ENCODE results near the gene EIF2B5.
A peak's percentile ranks its signal among the peaks of the same experiment; 100 is the strongest.

EIF2B5 gene

GRCh38 chr3:184166671-184167070, 31.5 kb downstream of the EIF2B5 start:
- TF ChIP-seq, protein P1, sequence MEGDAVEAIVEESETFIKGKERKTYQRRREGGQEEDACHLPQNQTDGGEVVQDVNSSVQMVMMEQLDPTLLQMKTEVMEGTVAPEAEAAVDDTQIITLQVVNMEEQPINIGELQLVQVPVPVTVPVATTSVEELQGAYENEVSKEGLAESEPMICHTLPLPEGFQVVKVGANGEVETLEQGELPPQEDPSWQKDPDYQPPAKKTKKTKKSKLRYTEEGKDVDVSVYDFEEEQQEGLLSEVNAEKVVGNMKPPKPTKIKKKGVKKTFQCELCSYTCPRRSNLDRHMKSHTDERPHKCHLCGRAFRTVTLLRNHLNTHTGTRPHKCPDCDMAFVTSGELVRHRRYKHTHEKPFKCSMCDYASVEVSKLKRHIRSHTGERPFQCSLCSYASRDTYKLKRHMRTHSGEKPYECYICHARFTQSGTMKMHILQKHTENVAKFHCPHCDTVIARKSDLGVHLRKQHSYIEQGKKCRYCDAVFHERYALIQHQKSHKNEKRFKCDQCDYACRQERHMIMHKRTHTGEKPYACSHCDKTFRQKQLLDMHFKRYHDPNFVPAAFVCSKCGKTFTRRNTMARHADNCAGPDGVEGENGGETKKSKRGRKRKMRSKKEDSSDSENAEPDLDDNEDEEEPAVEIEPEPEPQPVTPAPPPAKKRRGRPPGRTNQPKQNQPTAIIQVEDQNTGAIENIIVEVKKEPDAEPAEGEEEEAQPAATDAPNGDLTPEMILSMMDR (IDR thresholded peaks at IDR 0.05) = no peak
- no peak for DNase-seq (ENCODE audit: low spot score)
- Histone ChIP-seq H3K27ac (no peak overlapping the region), H3K4me3 (no peak overlapping the region)

DNA sequence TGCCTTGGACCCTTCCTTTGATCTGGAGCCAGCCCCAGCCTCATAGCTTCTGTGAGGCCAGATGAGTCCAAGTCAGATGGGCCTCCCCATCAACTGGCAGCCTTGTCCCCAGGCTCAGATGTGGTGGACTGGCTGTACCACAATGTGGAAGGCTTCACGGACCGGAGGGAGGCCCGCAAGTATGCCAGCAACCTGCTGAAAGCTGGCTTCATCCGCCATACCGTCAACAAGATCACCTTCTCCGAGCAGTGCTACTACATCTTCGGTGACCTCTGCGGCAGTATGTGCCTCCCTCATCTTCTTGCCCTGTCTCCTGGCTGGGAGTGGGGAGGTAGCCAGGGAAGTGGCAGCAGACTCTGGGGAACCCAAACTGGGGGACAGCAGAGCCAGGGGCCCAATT, 32.6 kb downstream of the EIF2B5 start:
- TF ChIP-seq, protein P1 (IDR thresholded peaks at IDR 0.05) = no peak
- Histone ChIP-seq H3K27ac (peak overlapping the region in 1 of 2 donors; percentile 18), H3K4me3 (no peak overlapping the region)
- DNase-seq (ENCODE audit: low spot score) = no peak

DNA sequence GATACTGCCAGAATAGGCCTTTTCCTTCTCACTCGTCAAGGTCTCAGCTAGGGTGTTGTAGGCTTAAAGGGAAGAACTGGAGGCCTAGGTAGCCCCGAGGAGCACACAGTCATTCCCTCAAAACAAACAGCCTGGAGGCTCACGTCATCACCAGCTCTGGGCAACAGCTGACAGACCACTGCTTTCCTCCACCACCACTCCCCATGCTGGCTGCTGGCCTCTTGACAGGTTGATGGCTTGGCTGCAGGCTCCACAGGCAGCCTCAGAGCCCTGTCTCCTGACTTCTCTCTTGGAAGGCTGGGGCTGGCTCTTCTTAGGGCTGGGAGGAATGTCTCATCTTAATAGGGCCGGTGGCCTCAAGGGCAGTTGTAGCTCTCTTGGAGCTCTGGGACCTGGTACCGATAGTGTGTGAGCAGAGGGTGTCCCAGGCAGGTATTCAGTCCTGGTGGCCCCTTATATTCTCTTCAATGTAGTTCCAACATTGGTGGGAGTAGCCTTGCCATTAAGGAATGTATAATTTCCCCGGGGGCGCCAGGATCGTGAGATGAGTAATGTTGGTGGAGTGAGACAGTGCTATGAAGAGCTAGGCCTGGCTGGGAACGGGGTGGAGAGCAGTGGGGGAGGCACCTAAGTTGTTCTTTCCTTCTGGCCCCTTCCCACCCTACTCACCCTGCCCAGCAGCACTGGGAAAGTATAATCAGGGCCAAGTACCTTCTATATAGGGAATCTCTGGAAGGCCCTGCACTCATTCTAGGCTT, 33.4 kb downstream of the EIF2B5 start:
- no peak overlapping the region for H3K4me3 ChIP-seq
- DNase-seq (ENCODE audit: low spot score) = no peak
- peak overlapping the region in 1 of 2 donors; percentile 18 for H3K27ac ChIP-seq
- TF ChIP-seq, protein P1 (IDR thresholded peaks at IDR 0.05) = no peak

GRCh38 chr3:184169896-184170875, 35.0 kb downstream of the EIF2B5 start:
- Histone ChIP-seq H3K4me3 (no peak overlapping the region), H3K27ac (no peak overlapping the region)
- TF ChIP-seq, protein P1 (IDR thresholded peaks at IDR 0.05) = no peak
- no peak for DNase-seq (ENCODE audit: low spot score)

DNA sequence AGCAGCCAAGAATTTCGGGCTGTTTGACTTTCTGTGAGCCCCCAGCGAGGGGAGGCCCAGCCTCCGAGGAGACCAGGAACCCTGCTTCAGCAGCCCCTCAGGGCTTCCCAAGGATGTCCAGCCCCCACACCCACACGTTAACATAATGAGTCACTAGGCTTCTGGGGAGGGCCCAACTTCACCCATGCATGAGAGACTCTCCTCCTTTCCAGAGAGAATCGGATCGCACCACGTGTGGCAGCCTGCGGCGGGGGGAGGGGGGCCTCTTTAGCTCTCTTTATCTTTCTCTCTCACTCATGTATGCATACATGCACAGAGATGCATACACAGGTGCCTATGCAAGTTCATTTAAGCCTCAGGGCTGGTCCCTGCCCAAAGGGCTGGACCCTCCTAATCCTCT, 36.4 kb downstream of the EIF2B5 start:
- no peak overlapping the region for H3K4me3 ChIP-seq
- no peak overlapping the region for H3K27ac ChIP-seq
- TF ChIP-seq, protein P1 (IDR thresholded peaks at IDR 0.05) = no peak
- DNase-seq (ENCODE audit: low spot score) = no peak

DNA sequence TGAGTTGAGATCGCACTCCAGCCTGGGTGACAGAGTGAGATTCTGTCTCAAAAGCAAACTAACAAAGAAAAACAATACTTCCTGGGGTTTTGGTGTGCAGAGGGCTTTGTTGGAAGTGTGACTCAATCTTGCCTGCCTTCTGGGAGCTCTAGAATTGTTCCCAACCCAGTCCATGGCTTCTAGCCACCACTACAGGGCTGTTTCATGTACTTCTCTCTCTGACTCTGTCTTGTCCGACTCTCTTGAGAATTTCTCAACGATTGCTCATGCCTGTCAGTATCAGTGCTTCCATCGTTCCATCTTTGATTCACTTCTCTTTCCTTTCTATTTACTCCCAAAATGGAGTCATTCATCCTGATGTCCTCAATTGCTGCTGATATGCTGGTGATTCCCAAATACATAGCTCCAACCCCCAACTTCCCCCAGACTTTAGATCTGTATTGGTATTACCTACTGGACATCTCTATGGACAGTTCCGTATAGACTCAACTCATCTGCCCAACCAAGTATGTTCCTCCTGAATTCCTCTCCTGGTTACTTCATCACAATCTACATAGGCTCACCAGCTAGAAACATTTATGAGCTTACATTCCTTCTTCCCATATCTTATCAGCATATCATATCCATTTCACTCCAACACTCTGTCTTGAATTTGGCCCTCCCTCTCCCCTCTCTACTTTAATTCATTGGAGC, 37.7 kb downstream of the EIF2B5 start:
- no peak for DNase-seq (ENCODE audit: low spot score)
- H3K27ac ChIP-seq = no peak overlapping the region
- TF ChIP-seq, protein P1 (IDR thresholded peaks at IDR 0.05) = no peak
- H3K4me3 ChIP-seq = no peak overlapping the region

Measured in coronary artery (tissue), 2 donors.